ENCODE results near the gene ADGRG6.

Gene ADGRG6

GRCh38 chr6:142291512-142291911 lies 10.3 kb upstream of the ADGRG6 start:
- DNase-seq (ENCODE audit: low spot score), result no peak

GRCh38 chr6:142292166-142292924 lies 9.5 kb upstream of the ADGRG6 start:
- DNase-seq (ENCODE audit: low spot score), result no peak

- no peak for DNase-seq (ENCODE audit: low spot score)
Observed at GRCh38 chr6:142293121-142293520, 8.7 kb upstream of the ADGRG6 start.

GRCh38 chr6:142294679-142295078 lies 7.1 kb upstream of the ADGRG6 start:
- no peak for DNase-seq (ENCODE audit: low spot score)

- DNase-seq (ENCODE audit: low spot score), result no peak
Observed at GRCh38 chr6:142296975-142297604, 4.7 kb upstream of the ADGRG6 start.

GRCh38 chr6:142297605-142297995 lies 4.2 kb upstream of the ADGRG6 start:
- no peak for DNase-seq (ENCODE audit: low spot score)

- no peak for DNase-seq (ENCODE audit: low spot score)
Observed at GRCh38 chr6:142297996-142298753, 3.6 kb upstream of the ADGRG6 start.

GRCh38 chr6:142300302-142300701 lies 1.5 kb upstream of the ADGRG6 start:
- no peak for DNase-seq (ENCODE audit: low spot score)

- DNase-seq (ENCODE audit: low spot score), result no peak
Observed at GRCh38 chr6:142300758-142301650, 803 bp upstream of the ADGRG6 start.

GRCh38 chr6:142302421-142303175 lies 791 bp downstream of the ADGRG6 start:
- DNase-seq (ENCODE audit: low spot score), result no peak

- DNase-seq (ENCODE audit: low spot score), result no peak
Observed at GRCh38 chr6:142303176-142303533, 1.3 kb downstream of the ADGRG6 start.

- DNase-seq (ENCODE audit: low spot score), result no peak
Observed at GRCh38 chr6:142304241-142304640, 2.4 kb downstream of the ADGRG6 start.

GRCh38 chr6:142306736-142307135 lies 4.9 kb downstream of the ADGRG6 start:
- no peak for DNase-seq (ENCODE audit: low spot score)

- DNase-seq (ENCODE audit: low spot score), result no peak
Observed at GRCh38 chr6:142307963-142308748, 6.3 kb downstream of the ADGRG6 start.

- no peak for DNase-seq (ENCODE audit: low spot score)
Observed at GRCh38 chr6:142309426-142309825, 7.6 kb downstream of the ADGRG6 start.

- no peak for DNase-seq (ENCODE audit: low spot score)
Observed at GRCh38 chr6:142313284-142313683, 11.5 kb downstream of the ADGRG6 start.

GRCh38 chr6:142316791-142317368 lies 15.1 kb downstream of the ADGRG6 start:
- no peak for DNase-seq (ENCODE audit: low spot score)

- DNase-seq (ENCODE audit: low spot score), result no peak
Observed at GRCh38 chr6:142318714-142319113, 16.9 kb downstream of the ADGRG6 start.

- no peak for DNase-seq (ENCODE audit: low spot score)
Observed at GRCh38 chr6:142320366-142320765, 18.6 kb downstream of the ADGRG6 start.

GRCh38 chr6:142321451-142321850 lies 19.6 kb downstream of the ADGRG6 start:
- no peak for DNase-seq (ENCODE audit: low spot score)
